Measurements from ENCODE around the gene RHOA. TPM values are rescaled to one million over a fixed set of nuclear protein-coding genes. Genes with fewer than 3 reads are reported as not detected.
"Not testable (repeated sequence)": the region's sequence is repeated elsewhere in the genome, so short reads cannot be mapped to it uniquely, and the experiment has no call there.

RHOA gene
- total and polyA plus RNA-seq, 4 donors, result 269 to 567 (median 432) TPM

- peak; percentile 35 for ATAC-seq (ENCODE audit: insufficient read depth, low FRiP score)
- no peak overlapping the region for H3K4me3 ChIP-seq
- no peaks in the 10 kb centered on the region for H3K27me3 ChIP-seq (ENCODE audit: control insufficient read depth in 3 of 3, insufficient read depth in 3 of 3, low read length in 2 of 3)
- no peak overlapping the region for H3K9ac ChIP-seq (ENCODE audit: insufficient read depth in 1 of 2, low read length in 2 of 2)
- H3K36me3 ChIP-seq (ENCODE audit: control insufficient read depth in 4 of 4, insufficient read depth in 4 of 4, low read length in 4 of 4), result peaks cover 0 to 6% (median 3%) of the 10 kb centered on the region in 4 donors
- TF ChIP-seq CTCF (IDR thresholded peaks at IDR 0.05; ENCODE audit: control extremely low read depth, extremely low read depth), result no peak
- no peaks in the 10 kb centered on the region for H3K9me3 ChIP-seq (ENCODE audit: control insufficient read depth in 4 of 4, insufficient read depth in 3 of 4, low read length in 3 of 4)
- no peak overlapping the region for H3K27ac ChIP-seq (ENCODE audit: low read depth in 1 of 2, low read length in 1 of 2)
- DNase-seq, result peak; percentile 30 to 75 (median 43)
- WGBS, 2 donors, result 53 to 84% methylated on average over 2 of the region's 2 CpGs
- H3K4me1 ChIP-seq (ENCODE audit: control insufficient read depth in 5 of 5, insufficient read depth in 5 of 5, low read length in 5 of 5), result peaks cover 0 to 17% (median 3%) of the 10 kb centered on the region in 5 donors
Measured at GRCh38 chr3:49401766-49402165, 10.0 kb downstream of the RHOA start.

GRCh38 chr3:49399461-49399860 is 12.3 kb downstream of the RHOA start:
- DNase-seq, result no peak
- no peaks in the 10 kb centered on the region for H3K27me3 ChIP-seq (ENCODE audit: control insufficient read depth in 3 of 3, insufficient read depth in 3 of 3, low read length in 2 of 3)
- H3K4me1 ChIP-seq (ENCODE audit: control insufficient read depth in 5 of 5, insufficient read depth in 5 of 5, low read length in 5 of 5), result peaks cover 0 to 17% (median 0%) of the 10 kb centered on the region in 5 donors
- no peak for TF ChIP-seq CTCF (IDR thresholded peaks at IDR 0.05; ENCODE audit: control extremely low read depth, extremely low read depth)
- peaks cover 2 to 11% (median 6%) of the 10 kb centered on the region in 4 donors for H3K36me3 ChIP-seq (ENCODE audit: control insufficient read depth in 4 of 4, insufficient read depth in 4 of 4, low read length in 4 of 4)
- WGBS, 2 donors, result 94% methylated on average over 3 of the region's 3 CpGs
- no peak overlapping the region for H3K27ac ChIP-seq (ENCODE audit: low read depth in 1 of 2, low read length in 1 of 2)
- ATAC-seq (ENCODE audit: insufficient read depth, low FRiP score), result no peak
- no peak overlapping the region for H3K4me3 ChIP-seq
- no peak overlapping the region for H3K9ac ChIP-seq (ENCODE audit: insufficient read depth in 1 of 2, low read length in 2 of 2)
- no peaks in the 10 kb centered on the region for H3K9me3 ChIP-seq (ENCODE audit: control insufficient read depth in 4 of 4, insufficient read depth in 3 of 4, low read length in 3 of 4)

- no peak overlapping the region for H3K9ac ChIP-seq (ENCODE audit: insufficient read depth in 1 of 2, low read length in 2 of 2)
- TF ChIP-seq CTCF (IDR thresholded peaks at IDR 0.05; ENCODE audit: control extremely low read depth, extremely low read depth), result no peak
- no peak for ATAC-seq (ENCODE audit: insufficient read depth, low FRiP score)
- WGBS, 2 donors, result 57 to 58% methylated on average over 4 of the region's 4 CpGs
- no peak overlapping the region for H3K27ac ChIP-seq (ENCODE audit: low read depth in 1 of 2, low read length in 1 of 2)
- no peaks in the 10 kb centered on the region for H3K9me3 ChIP-seq (ENCODE audit: control insufficient read depth in 4 of 4, insufficient read depth in 3 of 4, low read length in 3 of 4)
- peak in 2 of 3 donors; percentile 30 to 42 for DNase-seq
- peaks cover 0 to 18% (median 0%) of the 10 kb centered on the region in 5 donors for H3K4me1 ChIP-seq (ENCODE audit: control insufficient read depth in 5 of 5, insufficient read depth in 5 of 5, low read length in 5 of 5)
- H3K36me3 ChIP-seq (ENCODE audit: control insufficient read depth in 4 of 4, insufficient read depth in 4 of 4, low read length in 4 of 4), result peaks cover 2 to 12% (median 5%) of the 10 kb centered on the region in 4 donors
- H3K27me3 ChIP-seq (ENCODE audit: control insufficient read depth in 3 of 3, insufficient read depth in 3 of 3, low read length in 2 of 3), result no peaks in the 10 kb centered on the region
- H3K4me3 ChIP-seq, result no peak overlapping the region
Measured at GRCh38 chr3:49397470-49397869, 14.3 kb downstream of the RHOA start.

GRCh38 chr3:49391310-49391709 is 20.5 kb downstream of the RHOA start:
- H3K4me3 ChIP-seq; H3K9me3 ChIP-seq (ENCODE audit: control insufficient read depth in 4 of 4, insufficient read depth in 3 of 4, low read length in 3 of 4); H3K9ac ChIP-seq (ENCODE audit: insufficient read depth in 1 of 2, low read length in 2 of 2); H3K27me3 ChIP-seq (ENCODE audit: control insufficient read depth in 3 of 3, insufficient read depth in 3 of 3, low read length in 2 of 3); H3K27ac ChIP-seq (ENCODE audit: low read depth in 1 of 2, low read length in 1 of 2); DNase-seq; ATAC-seq (ENCODE audit: insufficient read depth, low FRiP score): not testable (repeated sequence)
- 89 to 92% methylated on average over 10 of the region's 10 CpGs for WGBS, 2 donors
- Histone ChIP-seq H3K4me1 (ENCODE audit: control insufficient read depth in 5 of 5, insufficient read depth in 5 of 5, low read length in 5 of 5) (peaks cover 0 to 12% (median under 1%) of the 10 kb centered on the region in 5 donors), H3K36me3 (ENCODE audit: control insufficient read depth in 4 of 4, insufficient read depth in 4 of 4, low read length in 4 of 4) (peaks cover 0 to 11% (median 5%) of the 10 kb centered on the region in 4 donors)

All from lung (tissue), 12 donors.